Globus pallidus (tissue), 1 donor: Measurements from ENCODE around the gene OR52E8.

ENCODE experiments used
- DNase-seq: peaks from one replicate; pipeline ENCODE4 v3.0.0-alpha.2; 2015; ENCODE audit warnings: low spot score

OR52E8 gene

DNA sequence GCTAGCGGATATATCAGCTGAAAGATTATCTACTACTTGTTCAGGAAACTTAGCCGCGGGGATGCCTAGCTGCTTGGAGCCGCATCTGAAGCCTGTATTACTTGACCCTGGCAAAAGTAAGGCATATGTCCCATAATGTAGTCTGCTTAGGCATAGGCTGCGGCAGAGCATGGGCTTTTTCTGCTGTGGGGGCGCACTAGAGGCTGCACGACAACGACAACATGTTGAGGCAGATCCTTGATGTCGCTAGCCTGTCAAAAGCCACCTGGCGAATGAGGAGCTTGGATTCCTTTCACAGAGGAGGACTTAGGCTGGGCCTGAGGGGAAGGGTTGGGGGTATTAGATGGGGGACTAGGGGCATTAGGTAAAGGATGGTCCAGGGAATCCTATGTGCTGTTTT is 49.9 kb downstream of the OR52E8 start:
- no peak for DNase-seq
